Amniotic epithelial cell (primary cell): Measurements from ENCODE around the gene PCBP3.
"Not testable (repeated sequence)": the region's sequence is repeated elsewhere in the genome, so short reads cannot be mapped to it uniquely, and the experiment has no call there.

Experiments
- DNase-seq: peaks from one replicate; pipeline ENCODE4 v3.0.0-alpha.2; 2010; ENCODE audit warnings: low read depth

Gene PCBP3

DNA sequence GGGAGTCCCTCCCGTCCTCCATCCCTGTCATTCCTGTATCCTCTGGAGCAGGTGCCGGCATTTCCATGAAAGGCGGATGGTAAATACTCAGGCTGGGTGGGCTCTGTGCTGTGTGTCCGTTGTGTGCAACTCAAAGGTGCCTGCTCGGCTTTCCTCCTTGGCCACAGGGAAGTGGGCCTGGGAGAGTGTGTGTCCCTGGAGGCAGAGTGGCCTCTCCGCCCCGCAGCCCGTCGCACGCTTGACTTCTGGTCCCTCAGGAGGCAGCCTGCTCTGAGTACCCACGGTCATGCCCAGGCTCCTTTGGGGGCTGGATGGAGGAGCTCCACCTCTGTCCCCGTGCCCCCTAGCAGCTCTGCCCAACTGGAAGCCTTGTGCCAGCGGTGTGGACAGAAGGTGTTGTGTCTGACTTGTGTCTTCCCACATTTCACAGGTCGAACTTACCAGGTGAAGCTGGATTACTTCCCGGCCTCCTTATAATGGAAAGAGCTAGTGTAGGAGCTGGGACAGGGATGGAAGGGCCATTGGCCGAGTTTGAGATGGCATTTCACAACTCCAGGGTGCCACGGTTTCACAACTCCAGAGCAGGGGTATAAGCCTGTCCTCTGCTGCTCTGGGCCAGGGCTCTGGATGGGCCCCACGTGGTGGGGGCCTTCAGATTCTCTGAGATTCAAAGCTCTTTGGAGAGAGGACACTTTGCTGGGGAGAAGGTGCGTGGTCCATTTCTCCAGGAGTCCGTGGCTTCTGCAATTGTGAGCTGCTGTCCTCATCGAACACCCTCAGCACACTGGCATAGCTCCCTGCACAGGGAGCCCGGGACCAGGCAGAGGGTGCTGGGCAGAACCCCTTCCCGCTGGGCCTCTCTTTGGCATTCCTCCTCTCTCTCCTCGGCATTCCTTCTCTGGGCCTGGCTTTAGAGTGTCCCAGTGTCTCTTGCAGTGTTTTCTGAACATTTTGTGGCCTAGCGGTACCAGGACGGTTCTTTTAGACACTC is 185.3 kb downstream of the PCBP3 start:
- DNase-seq = no peak

DNA sequence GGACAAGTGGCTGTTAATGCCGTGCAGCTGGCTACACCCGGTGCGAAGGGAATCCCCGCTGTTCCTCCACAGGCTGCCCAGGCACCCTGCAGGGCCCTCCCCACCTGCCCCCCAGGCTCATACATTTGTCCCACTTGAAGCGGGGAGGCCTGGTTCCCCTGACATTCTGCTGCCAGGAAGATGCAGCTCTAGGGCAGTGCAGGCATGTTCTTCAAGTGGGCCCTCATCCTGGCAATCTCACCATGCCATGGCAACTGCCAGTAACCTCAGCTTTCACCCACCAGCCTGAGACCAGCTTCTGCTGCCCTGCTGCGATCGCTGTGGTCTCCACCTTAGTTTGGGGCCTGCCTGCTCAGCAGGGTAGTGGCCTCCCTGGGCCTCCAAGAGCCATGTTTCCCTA is 186.1 kb downstream of the PCBP3 start:
- DNase-seq = no peak

DNA sequence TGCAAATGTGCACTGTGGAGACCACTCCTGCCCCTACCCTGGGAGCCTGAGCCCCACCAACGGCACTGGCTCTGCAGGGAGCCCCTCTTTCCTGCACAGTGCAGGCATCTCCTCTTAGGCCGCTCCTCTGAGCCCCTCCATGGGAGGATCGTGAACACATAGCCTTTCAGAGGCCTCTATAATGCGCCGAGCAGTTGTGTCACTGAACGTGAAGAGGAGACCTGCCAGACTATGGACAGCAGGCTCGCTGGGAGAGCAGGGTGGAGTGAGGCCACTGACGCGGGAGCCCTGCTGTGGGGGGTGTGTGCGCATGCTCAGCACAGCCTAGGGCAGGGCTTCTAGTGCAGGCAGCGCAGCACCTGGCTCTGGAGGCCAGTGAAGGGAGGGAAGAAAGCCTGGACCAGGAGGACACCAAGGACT is 186.7 kb downstream of the PCBP3 start:
- no peak for DNase-seq

DNA sequence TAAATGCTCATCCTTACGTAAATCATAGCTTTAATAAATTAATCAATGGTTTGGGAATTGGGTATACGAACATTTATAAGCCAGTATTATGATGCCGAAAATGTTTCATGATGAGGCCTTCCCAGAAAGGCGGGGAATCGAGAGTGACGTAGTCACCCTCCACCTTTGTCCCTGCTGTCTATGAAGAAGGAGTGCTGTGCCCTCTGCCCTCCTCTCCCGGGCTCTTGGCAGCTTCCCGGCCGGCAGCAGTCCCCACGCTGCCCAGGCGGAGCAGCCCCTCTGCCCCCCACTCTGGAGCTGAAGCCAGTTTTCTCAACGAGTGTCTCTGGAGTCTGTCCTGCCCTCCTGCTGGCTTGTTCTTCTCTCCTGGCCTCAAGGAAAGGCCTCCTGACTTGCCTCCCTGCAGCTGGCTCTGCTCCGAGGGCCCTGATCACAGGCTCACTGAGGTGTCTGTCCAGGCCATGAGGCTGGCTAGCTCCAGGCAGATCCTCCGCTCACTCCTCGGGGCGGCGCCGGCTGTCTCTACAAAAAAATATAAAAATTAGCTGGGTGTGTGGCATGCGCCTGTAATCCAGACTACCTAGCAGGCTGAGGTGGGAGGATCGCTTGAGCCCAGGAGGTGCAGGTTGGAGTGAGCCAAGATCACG is 187.3 kb downstream of the PCBP3 start:
- DNase-seq = no peak

DNA sequence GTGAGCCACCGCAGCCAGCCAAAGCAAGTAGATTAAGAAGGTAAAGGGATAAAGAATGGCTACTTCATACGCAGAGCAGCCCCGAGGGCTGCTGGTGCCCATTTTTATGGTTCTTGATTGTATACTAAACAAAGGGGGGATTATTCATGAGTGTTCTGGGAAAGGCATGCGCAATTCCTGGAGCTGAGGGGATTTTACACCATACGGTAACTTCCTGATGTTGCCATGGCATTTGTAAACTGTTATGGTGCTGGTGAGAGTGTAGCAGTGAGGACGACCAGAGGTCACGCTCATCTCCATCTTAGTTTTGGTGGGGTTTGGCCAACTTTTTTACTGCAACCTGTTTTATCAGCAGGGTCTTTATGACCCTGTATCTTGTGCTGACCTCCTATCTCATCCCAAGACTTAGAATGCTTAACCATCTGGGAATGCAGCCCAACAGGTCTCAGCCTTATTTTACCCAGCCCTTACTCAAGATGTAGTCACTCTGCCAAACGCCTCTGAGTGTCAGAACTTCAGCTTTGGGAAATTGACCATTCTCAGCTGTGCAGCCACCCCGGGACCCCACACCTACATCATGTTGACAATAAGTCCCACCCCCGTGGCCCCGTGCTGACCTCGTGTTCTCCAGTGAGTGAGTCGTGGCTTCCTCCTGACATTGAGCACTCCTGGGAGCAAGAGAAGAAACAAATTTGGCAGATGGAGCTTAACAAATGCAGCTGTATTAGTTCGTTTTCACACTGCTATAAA is 188.6 kb downstream of the PCBP3 start:
- peak; percentile 32 for DNase-seq

DNA sequence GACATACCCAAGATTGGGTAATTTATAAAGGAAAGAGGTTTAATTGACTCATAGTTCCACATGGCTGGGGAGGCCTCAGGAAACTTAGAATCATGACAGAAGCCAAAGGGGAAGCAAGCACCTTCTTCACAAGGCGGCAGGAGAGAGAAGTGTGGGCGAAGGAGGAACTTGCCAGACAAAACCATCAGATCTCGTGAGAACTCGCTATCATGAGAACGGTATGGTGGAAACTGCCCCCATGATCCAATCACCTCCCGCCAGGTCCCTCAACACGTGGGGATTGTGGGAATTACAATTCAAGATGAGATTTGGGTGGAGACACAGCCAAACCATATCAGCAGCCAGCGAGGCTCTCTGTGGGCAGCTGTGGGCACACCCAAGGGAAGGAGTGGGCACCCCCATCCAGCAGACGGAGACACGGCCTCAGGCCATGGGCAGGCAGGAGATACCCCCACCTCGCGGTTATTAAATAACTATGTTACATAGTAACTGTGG is 189.3 kb downstream of the PCBP3 start:
- not testable (repeated sequence) for DNase-seq

GRCh38 chr21:45833414-45833813 is 189.9 kb downstream of the PCBP3 start:
- no peak for DNase-seq

DNA sequence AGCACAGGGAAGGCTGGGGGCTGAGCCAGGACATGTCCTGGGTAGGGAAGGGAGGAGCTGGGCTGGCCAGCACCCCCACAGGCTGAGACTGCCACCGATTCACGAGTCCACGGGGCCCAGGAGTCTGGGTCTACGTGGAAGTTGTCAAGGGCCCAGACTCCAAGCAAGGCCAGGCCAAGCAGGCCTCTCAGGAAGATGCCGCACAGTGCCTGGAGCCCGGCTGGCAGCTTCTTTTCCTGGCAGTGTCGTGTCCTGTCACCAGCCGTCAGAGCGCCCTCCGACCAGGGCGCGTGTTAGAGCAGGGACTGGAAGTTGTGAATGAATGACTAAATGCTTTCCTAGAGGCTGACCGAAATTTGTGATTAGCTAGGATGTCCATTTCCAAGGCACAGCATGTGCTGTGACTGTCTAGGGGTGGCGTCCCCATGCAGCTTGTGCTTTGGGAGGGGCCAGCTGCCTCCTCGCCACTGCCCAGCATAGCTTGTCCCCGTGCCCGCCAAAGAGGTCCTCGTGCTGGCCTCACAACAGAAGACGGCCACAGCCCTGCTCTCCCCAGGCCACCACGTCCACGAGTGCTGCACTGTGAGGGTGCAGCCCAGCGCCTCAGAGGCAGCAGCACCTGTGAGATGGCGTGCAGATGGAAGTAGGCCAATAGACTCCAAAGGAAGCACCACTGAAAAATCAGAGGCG is 190.6 kb downstream of the PCBP3 start:
- no peak for DNase-seq

GRCh38 chr21:45834821-45835293 is 191.3 kb downstream of the PCBP3 start:
- DNase-seq = no peak

- no peak for DNase-seq
Measured at GRCh38 chr21:45835301-45836267, 192.1 kb downstream of the PCBP3 start.

- peak; percentile 60 for DNase-seq
Measured at GRCh38 chr21:45836268-45836655, 192.7 kb downstream of the PCBP3 start.

DNA sequence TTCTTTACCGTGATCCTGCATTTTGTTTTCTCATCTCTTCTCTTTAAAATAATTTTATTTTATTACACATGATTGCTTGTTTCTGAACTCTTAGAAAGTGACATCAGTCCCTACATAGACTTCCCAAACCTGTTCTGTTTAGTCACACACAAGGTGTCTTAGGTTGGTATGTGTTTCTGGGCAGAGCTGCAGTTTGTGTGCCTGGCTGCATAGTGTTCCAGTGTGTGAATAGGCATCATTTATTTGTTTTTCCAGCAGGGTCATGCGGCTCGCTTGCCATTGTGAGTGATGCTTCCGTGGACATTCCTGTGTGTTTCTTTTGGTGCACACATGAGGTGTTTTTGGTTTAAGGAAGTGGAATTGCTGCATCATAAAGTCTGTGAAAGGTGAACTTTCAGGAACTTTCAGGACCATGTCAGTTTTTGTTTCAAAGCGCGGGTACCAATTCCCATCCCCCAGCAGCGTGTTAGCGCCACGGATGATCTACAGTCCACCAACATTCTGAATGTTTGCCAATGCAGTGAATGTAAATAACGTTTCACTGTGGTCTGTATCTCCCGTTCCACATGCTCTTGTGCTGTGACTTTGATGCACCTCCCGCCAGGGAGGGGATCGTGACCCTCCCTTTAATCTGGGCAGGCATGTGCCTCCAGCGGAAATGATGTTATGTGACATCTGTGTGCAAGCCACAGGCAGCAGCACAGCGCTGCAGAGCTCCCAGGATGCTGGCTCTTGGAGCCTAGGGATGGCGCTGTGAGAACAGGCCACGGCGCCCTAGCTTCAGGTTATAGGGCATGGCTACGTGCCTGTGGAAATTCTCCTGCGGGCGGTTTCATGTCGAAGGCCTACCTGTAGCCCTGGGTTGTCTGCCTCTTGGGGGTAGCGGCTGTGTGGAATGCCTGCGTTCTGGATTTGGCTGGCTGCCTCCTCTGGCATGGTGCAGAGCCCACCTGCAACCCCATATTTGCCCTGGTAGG is 193.5 kb downstream of the PCBP3 start:
- DNase-seq = no peak

- no peak for DNase-seq
Measured at GRCh38 chr21:45837936-45838335, 194.4 kb downstream of the PCBP3 start.

GRCh38 chr21:45838634-45839033 is 195.1 kb downstream of the PCBP3 start:
- DNase-seq = no peak

DNA sequence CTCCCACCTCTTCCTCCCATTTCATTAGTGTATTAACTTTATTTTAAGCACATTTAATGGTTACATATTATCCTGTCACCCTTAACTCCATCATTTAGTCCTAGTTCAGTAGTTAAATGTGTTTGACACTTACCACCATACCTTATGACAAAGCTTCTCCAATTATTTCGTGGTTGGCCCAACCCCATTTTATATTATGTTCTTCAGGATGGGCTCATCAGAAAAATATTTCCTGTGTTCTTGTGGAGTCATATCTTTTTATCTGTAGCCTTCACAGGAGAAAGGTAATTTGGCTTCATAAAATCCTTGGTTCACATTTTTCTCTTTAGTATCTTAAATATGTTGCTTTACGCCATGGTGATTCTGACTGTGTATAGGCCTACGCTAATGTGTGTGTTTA is 195.7 kb downstream of the PCBP3 start:
- no peak for DNase-seq

GRCh38 chr21:45841033-45841432 is 197.5 kb downstream of the PCBP3 start:
- no peak for DNase-seq

DNA sequence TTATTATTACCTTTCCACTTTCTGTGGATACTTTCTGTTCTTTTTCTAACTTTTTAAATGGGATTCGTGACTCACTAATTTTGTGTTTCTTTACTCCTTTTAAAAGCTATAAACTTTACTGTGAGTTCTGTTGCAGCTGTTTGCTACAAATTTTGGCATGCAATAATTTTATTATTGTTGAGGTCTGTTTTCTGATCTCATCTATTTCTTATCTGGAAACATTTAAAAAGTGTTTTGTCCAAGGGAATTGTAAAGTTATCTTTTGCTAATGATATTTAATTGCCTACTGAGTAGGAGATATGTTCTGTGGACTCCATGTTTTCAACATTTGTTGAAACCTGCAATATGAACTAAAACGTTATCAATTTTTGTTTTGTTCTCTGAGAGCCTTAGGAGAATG is 199.9 kb downstream of the PCBP3 start:
- DNase-seq = no peak

DNA sequence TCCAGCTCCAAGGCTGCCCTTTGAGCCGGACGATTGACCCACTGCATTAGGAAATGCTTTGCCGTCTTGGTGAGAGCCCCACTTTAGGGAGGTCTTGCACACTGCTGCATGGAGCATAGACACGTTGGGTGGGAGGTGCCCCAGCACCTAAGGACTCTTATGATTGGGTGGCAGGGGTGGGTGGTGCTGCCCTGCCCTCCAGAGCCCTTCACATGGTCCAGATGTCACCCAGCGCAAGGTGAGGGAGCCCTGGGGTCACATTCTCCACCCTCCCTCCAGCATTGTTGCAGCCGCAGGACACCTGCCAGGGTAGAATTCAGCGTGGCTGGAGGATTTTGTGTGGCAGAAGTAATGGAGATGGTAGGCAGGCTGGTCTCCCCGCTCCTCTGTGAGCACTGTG is 200.7 kb downstream of the PCBP3 start:
- DNase-seq = no peak

DNA sequence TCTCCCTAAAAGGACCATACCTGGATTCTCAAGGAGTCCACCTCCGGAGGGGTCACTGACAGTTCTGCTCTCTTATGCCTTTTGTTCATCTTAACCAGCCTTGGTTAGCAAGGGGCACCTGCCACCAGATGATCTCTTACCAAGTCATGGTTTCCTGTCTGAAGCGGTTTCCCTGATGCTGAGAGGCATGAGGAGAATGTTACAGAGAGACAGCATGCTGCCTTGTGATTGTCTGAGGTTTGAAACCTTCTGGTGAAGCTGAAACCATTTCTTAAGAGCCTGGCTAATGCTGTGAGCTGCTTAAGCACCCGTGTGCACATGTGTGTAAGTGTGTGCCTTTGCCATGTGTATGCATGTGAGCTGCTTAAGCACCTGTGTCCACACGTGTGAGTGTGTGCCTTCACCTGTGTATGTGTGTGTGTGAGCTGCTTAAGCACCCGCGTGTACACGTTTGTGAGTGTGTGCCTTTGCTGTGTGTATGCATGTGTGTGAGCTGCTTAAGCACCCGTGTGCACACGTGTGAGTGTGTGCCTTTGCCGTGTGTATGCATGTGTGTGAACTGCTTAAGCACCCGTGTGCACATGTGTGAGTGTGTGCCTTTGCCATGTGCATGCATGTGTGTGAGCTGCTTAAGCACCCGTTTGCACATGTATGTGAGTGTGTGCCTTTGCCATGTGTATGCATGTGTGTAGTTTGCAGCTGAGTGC is 201.7 kb downstream of the PCBP3 start:
- DNase-seq = no peak
